SKM-1 (cell line): ENCODE results near the gene ZNF280D.
A peak's percentile ranks its signal among the peaks of the same experiment; 100 is the strongest.
"Not testable (repeated sequence)": the region's sequence is repeated elsewhere in the genome, so short reads cannot be mapped to it uniquely, and the experiment has no call there.

Experiments
- DNase-seq: peaks from one replicate; lab custom pipeline; 2025; ENCODE audit not compliant: unreplicated experiment; lab: John Stamatoyannopoulos, UW

Gene ZNF280D, protein sequence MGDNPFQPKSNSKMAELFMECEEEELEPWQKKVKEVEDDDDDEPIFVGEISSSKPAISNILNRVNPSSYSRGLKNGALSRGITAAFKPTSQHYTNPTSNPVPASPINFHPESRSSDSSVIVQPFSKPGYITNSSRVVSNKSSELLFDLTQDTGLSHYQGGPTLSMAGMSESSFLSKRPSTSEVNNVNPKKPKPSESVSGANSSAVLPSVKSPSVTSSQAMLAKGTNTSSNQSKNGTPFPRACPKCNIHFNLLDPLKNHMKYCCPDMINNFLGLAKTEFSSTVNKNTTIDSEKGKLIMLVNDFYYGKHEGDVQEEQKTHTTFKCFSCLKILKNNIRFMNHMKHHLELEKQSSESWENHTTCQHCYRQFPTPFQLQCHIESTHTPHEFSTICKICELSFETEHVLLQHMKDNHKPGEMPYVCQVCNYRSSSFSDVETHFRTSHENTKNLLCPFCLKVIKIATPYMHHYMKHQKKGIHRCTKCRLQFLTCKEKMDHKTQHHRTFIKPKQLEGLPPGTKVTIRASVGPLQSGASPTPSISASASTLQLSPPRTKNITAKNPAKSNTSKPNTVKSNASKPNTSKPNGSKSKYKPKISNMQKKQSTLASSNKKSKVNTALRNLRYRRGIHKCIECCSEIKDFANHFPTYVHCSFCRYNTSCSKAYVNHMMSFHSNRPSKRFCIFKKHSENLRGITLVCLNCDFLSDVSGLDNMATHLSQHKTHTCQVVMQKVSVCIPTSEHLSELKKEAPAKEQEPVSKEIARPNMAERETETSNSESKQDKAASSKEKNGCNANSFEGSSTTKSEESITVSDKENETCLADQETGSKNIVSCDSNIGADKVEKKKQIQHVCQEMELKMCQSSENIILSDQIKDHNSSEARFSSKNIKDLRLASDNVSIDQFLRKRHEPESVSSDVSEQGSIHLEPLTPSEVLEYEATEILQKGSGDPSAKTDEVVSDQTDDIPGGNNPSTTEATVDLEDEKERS

GRCh38 chr15:56733136-56734012 lies at the start of gene ZNF280D:
Gene ZNF280D, minus strand, starts transcription at chr15:56733509. Its CDS starts 26,400 bp downstream, at chr15:56707109.
- peak; percentile 75 for DNase-seq

DNA sequence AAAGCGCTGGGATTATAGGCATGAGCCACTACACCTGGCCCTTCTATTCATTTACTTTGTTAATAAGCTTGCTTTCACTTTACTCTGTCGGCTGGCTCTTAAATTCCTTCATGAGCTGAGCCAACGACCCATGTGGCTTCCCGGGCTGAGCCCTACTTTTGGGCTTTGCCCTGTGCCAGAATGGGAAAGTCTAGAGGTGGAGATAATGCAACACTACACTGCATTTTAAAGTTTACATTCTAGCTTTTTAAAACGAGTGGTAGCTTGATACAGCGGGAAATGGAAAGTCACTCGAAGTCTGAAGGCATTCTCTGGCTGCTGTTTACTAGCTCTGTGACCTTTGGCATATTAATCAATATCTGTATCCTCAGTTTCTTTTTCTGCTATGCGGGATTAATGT lies 49.0 kb upstream of the ZNF280D start:
- no peak for DNase-seq

DNA sequence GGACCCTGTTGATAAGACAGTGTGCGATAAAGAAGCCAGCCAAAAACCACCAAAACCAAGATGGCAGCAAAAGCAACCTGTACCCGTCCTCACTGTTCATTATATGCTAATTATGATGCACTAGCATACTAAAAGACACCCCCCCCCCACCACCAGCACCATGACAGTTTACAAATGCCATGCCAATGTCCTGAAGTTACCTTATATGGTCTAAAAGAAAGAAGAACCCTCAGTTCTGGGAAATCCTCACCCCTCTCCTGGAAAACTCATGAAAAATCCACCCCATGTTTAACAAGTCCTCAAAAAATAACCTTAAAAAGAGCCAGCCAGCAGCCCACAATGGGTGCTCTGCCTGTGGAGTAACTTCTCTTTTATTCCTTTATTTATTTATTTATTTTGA lies 48.4 kb upstream of the ZNF280D start:
- no peak for DNase-seq

DNA sequence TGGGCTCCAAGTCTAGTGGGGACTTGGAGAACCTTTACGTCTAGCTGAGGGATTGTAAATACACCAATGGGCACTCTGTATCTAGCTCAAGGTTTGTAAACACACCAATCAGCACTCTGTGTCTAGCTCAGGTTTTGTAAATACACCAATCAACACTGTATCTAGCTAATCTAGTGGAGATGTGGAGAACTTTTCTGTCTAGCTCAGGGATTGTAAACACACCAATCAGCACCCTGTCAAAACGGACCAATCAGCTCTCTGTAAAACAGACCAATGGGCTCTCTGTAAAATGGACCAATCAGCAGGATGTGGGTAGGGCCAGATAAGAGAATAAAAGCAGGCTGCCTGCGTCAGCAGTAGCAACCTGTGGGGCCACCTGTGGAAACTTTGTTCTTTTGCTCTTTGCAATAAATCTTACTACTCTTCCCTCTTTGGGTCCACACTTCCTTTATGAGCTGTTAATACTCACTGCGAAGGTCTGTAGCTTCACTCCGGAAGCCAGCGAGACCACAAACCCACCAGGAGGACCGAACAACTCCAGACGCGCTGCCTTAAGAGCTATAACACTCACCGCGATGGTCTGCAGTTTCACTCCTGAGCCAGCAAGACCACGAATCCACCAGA lies 46.9 kb upstream of the ZNF280D start:
- DNase-seq = not testable (repeated sequence)

GRCh38 chr15:56779449-56779848 lies 46.1 kb upstream of the ZNF280D start:
- DNase-seq = not testable (repeated sequence)

- no peak for DNase-seq
These were observed 45.5 kb upstream of the ZNF280D start for GRCh38 chr15:56778761-56779160.

DNA sequence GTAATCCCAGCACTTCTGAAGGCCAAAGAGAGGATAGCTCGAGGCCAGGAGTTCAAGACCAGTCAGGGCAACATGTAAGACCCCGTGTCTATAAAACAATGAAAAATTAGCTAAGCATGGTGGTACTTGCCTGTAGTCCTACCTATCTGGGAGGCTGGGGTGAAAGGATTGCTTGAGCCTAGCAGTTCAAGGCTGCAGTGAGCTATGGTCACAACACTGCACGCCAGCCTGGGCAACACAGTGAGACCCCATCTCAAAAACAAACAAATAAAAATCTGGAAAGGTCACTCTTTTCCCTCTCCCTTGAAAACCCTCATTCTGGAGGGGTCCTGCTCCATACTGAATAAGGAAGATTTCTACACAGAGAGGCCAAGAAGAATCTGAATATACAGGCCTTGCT lies 43.5 kb upstream of the ZNF280D start:
- no peak for DNase-seq

DNA sequence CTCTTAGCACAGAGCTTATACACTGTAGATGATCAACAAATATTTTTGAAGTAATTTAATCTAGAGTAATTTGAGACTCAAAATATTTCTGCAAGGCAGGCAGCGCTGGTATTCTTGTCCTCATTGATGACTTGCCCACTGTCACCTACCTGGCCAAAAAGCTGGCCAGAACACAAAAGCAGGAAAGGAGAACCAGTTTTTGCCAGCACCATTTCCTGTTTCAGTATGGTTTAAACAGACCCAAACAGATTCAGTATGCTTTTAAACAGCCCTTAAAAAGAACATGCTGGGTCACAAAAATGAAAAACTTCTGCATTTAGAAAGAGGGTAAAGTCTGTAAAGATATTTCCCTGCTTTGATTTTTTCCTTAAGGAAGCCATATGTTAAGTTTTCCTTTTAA lies 42.3 kb upstream of the ZNF280D start:
- DNase-seq = no peak

GRCh38 chr15:56774356-56774755 lies 41.0 kb upstream of the ZNF280D start:
- DNase-seq = peak; percentile 30

DNA sequence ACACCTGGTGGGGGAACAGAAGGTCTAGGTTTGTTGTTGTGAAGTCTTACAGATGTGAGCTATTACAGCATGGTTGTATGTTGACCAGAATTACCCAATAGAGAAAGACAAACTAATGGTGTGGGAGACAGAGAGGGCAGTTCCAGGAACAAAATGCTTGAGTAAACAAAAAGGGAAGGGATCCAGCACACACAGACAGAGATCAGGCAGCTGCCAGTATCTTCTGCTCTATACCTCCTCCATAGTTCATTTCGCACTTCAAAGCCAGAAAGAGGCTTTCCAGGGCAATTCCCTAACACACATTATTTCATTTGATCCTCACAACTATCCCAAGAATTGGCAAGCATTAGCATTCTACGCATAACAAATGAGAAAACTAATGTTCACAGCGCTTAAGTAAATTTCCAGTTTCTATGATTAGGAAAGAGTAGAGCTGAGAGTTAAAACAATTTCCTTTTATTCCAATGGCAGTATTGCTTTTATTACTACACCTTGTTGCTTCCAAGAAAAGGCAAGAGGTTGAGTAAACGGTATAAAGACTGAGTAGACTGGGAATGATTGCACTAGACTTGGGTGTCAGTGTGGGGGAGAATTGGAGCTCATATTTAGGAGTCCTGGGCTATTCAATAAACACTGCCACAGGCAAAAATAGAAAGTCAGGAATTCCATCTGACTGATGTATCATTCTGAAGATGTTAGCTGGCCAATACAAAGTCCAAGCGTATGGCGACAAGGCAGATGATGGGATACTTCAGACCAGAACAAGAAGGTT lies 39.7 kb upstream of the ZNF280D start:
- no peak for DNase-seq

- DNase-seq = no peak
These were observed 36.9 kb upstream of the ZNF280D start for GRCh38 chr15:56770173-56770572.

DNA sequence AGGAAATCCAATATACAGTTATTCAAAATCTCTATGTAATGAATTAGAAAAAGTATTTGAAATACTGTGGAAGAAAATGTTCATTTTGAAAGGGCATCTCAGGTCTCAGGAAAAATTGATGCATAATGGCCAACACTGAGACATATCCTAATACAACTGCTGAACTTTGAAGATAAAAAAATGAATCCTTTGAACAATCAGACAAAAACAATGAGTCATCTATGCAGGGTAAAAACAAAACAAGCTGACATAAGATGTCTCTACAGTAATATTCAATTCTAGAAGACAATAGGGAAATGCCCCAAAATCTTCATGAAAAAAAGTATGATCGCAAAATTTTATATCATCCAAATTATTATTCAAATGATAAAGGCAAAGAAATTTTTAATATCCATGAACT lies 34.0 kb upstream of the ZNF280D start:
- no peak for DNase-seq

- no peak for DNase-seq
These were observed 31.9 kb upstream of the ZNF280D start for GRCh38 chr15:56765251-56765650.

GRCh38 chr15:56763141-56763895 lies 30.0 kb upstream of the ZNF280D start:
- no peak for DNase-seq

DNA sequence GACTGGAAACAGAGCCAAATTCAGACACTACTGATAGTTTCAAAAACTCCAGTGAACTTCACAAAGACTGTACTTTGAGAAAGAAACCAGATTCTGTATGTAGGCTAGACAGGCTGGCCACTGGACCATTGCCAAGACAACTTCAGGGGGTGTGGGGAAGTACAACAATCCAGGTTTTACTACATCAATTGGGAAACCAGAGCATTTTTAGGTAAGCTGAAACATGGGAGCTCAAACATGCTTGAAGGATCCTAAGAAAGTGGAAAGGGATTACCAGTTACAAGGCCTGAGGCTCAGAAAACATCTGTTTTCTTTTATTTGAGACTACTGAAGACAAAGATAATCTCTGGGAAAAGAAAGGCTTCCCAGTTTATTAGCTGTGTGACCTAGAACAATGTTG lies 26.9 kb upstream of the ZNF280D start:
- DNase-seq = no peak

GRCh38 chr15:56759450-56759845 lies 26.1 kb upstream of the ZNF280D start:
- DNase-seq = peak; percentile 40

DNA sequence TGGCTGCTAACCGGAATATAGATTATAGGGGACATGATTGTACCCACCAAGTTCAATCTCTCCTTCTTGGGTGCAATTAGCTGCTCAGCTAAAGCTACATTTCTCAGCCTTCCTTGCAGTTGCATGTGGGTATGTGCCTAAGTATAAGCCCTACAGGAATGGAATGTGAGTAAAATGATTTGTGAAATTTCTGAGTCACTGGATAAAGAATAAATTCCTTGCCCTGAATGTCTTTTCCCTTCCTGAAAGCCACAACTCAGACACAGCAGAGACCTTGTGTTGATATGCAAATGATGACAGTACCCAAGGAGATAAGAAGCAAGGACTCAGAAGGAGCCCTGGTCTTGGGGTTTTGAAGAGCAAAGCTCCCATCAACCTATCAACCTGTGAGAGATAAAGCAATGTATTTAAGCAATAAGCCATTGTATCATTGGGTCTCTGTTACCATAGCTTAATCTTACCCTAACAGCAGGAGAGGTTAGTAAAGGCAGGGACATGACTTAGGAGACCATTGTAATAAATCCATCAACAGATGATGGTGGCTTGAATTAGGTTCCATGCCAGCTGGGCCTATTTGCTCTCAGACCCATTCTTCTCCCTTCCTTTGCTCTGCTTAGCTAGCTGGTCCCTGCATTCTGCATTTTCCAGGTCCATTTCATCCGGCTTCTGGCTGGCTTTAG lies 25.6 kb upstream of the ZNF280D start:
- DNase-seq = no peak

GRCh38 chr15:56757875-56758274 lies 24.6 kb upstream of the ZNF280D start:
- DNase-seq = peak; percentile 74
